ENCODE results near the gene WSCD1. TPM values are rescaled to one million over a fixed set of nuclear protein-coding genes. Genes with fewer than 3 reads are reported as not detected.

The WSCD1 gene
- total and polyA plus RNA-seq, 4 donors, result 1.2 to 10.7 (median 5.0) TPM

GRCh38 chr17:6160232-6160555, 90.0 kb downstream of the WSCD1 start:
- no peak for ATAC-seq (ENCODE audit: low FRiP score)
- Histone ChIP-seq H3K27me3 (ENCODE audit: control insufficient read depth in 1 of 2, insufficient read depth in 2 of 2, low read length in 1 of 2) (no peaks in the 10 kb centered on the region), H3K27ac (ENCODE audit: low read depth in 1 of 2, low read length in 2 of 2) (no peak overlapping the region), H3K4me1 (ENCODE audit: control insufficient read depth in 1 of 2, insufficient read depth in 2 of 2, low read length in 2 of 2) (no peaks in the 10 kb centered on the region), H3K9me3 (ENCODE audit: control insufficient read depth, low read length) (no peaks in the 10 kb centered on the region), H3K4me3 (ENCODE audit: low read length in 2 of 2) (no peak overlapping the region), H3K36me3 (ENCODE audit: control insufficient read depth in 1 of 2, insufficient read depth in 2 of 2, low read length in 1 of 2) (no peaks in the 10 kb centered on the region)
- no peak for DNase-seq
- WGBS, 2 donors, result 56 to 58% methylated on average over 8 of the region's 8 CpGs
- intact Hi-C loops (cut with DNase I), result no loop called here

- ATAC-seq (ENCODE audit: low FRiP score), result no peak
- Histone ChIP-seq H3K27ac (ENCODE audit: low read depth in 1 of 2, low read length in 2 of 2) (no peak overlapping the region), H3K4me3 (ENCODE audit: low read length in 2 of 2) (no peak overlapping the region), H3K4me1 (ENCODE audit: control insufficient read depth in 1 of 2, insufficient read depth in 2 of 2, low read length in 2 of 2) (no peaks in the 10 kb centered on the region), H3K9me3 (ENCODE audit: control insufficient read depth, low read length) (no peaks in the 10 kb centered on the region), H3K36me3 (ENCODE audit: control insufficient read depth in 1 of 2, insufficient read depth in 2 of 2, low read length in 1 of 2) (no peaks in the 10 kb centered on the region), H3K27me3 (ENCODE audit: control insufficient read depth in 1 of 2, insufficient read depth in 2 of 2, low read length in 1 of 2) (no peaks in the 10 kb centered on the region)
- intact Hi-C loops (cut with DNase I), result no loop called here
- WGBS, 2 donors, result 79 to 82% methylated on average over 24 of the region's 24 CpGs
- no peak for DNase-seq
Observed at GRCh38 chr17:6160911-6161855, 91.0 kb downstream of the WSCD1 start.

GRCh38 chr17:6162216-6162615, 92.0 kb downstream of the WSCD1 start:
- ATAC-seq (ENCODE audit: low FRiP score) (no peak), DNase-seq (no peak)
- 18 to 24% methylated on average over 4 of the region's 4 CpGs for WGBS, 2 donors
- H3K27me3 ChIP-seq (ENCODE audit: control insufficient read depth in 1 of 2, insufficient read depth in 2 of 2, low read length in 1 of 2), result no peaks in the 10 kb centered on the region
- no peak overlapping the region for H3K4me3 ChIP-seq (ENCODE audit: low read length in 2 of 2)
- H3K36me3 ChIP-seq (ENCODE audit: control insufficient read depth in 1 of 2, insufficient read depth in 2 of 2, low read length in 1 of 2), result no peaks in the 10 kb centered on the region
- intact Hi-C loops (cut with DNase I), result no loop called here
- H3K27ac ChIP-seq (ENCODE audit: low read depth in 1 of 2, low read length in 2 of 2), result no peak overlapping the region
- no peaks in the 10 kb centered on the region for H3K4me1 ChIP-seq (ENCODE audit: control insufficient read depth in 1 of 2, insufficient read depth in 2 of 2, low read length in 2 of 2)
- H3K9me3 ChIP-seq (ENCODE audit: control insufficient read depth, low read length), result no peaks in the 10 kb centered on the region

GRCh38 chr17:6162892-6163291, 92.7 kb downstream of the WSCD1 start:
- Histone ChIP-seq H3K4me1 (ENCODE audit: control insufficient read depth in 1 of 2, insufficient read depth in 2 of 2, low read length in 2 of 2) (no peaks in the 10 kb centered on the region), H3K9me3 (ENCODE audit: control insufficient read depth, low read length) (no peaks in the 10 kb centered on the region), H3K27ac (ENCODE audit: low read depth in 1 of 2, low read length in 2 of 2) (no peak overlapping the region), H3K27me3 (ENCODE audit: control insufficient read depth in 1 of 2, insufficient read depth in 2 of 2, low read length in 1 of 2) (no peaks in the 10 kb centered on the region), H3K4me3 (ENCODE audit: low read length in 2 of 2) (no peak overlapping the region), H3K36me3 (ENCODE audit: control insufficient read depth in 1 of 2, insufficient read depth in 2 of 2, low read length in 1 of 2) (no peaks in the 10 kb centered on the region)
- no peak for ATAC-seq (ENCODE audit: low FRiP score)
- intact Hi-C loops (cut with DNase I), result no loop called here
- WGBS, 2 donors, result 31 to 44% methylated on average over 9 of the region's 9 CpGs
- DNase-seq, result no peak

- 40 to 41% methylated on average over 6 of the region's 6 CpGs for WGBS, 2 donors
- intact Hi-C loops (cut with DNase I), result no loop called here
- Histone ChIP-seq H3K36me3 (ENCODE audit: control insufficient read depth in 1 of 2, insufficient read depth in 2 of 2, low read length in 1 of 2) (no peaks in the 10 kb centered on the region), H3K27ac (ENCODE audit: low read depth in 1 of 2, low read length in 2 of 2) (no peak overlapping the region), H3K4me3 (ENCODE audit: low read length in 2 of 2) (no peak overlapping the region), H3K27me3 (ENCODE audit: control insufficient read depth in 1 of 2, insufficient read depth in 2 of 2, low read length in 1 of 2) (no peaks in the 10 kb centered on the region), H3K9me3 (ENCODE audit: control insufficient read depth, low read length) (no peaks in the 10 kb centered on the region), H3K4me1 (ENCODE audit: control insufficient read depth in 1 of 2, insufficient read depth in 2 of 2, low read length in 2 of 2) (no peaks in the 10 kb centered on the region)
- DNase-seq (peak in 1 of 2 donors; percentile 79), ATAC-seq (ENCODE audit: low FRiP score) (no peak)
Observed at GRCh38 chr17:6163612-6164333, 93.6 kb downstream of the WSCD1 start.

GRCh38 chr17:6164996-6165395, 94.8 kb downstream of the WSCD1 start:
- Histone ChIP-seq H3K9me3 (ENCODE audit: control insufficient read depth, low read length) (no peaks in the 10 kb centered on the region), H3K27me3 (ENCODE audit: control insufficient read depth in 1 of 2, insufficient read depth in 2 of 2, low read length in 1 of 2) (no peaks in the 10 kb centered on the region), H3K36me3 (ENCODE audit: control insufficient read depth in 1 of 2, insufficient read depth in 2 of 2, low read length in 1 of 2) (no peaks in the 10 kb centered on the region), H3K27ac (ENCODE audit: low read depth in 1 of 2, low read length in 2 of 2) (no peak overlapping the region), H3K4me1 (ENCODE audit: control insufficient read depth in 1 of 2, insufficient read depth in 2 of 2, low read length in 2 of 2) (no peaks in the 10 kb centered on the region), H3K4me3 (ENCODE audit: low read length in 2 of 2) (no peak overlapping the region)
- WGBS, 2 donors, result 72 to 77% methylated on average over 5 of the region's 5 CpGs
- ATAC-seq (ENCODE audit: low FRiP score) (no peak), DNase-seq (no peak)
- intact Hi-C loops (cut with DNase I), result no loop called here

GRCh38 chr17:6165806-6166205, 95.6 kb downstream of the WSCD1 start:
- 71 to 74% methylated on average over 6 of the region's 6 CpGs for WGBS, 2 donors
- DNase-seq (no peak), ATAC-seq (ENCODE audit: low FRiP score) (no peak)
- H3K27me3 ChIP-seq (ENCODE audit: control insufficient read depth in 1 of 2, insufficient read depth in 2 of 2, low read length in 1 of 2), result no peaks in the 10 kb centered on the region
- no peaks in the 10 kb centered on the region for H3K4me1 ChIP-seq (ENCODE audit: control insufficient read depth in 1 of 2, insufficient read depth in 2 of 2, low read length in 2 of 2)
- no peaks in the 10 kb centered on the region for H3K36me3 ChIP-seq (ENCODE audit: control insufficient read depth in 1 of 2, insufficient read depth in 2 of 2, low read length in 1 of 2)
- no peaks in the 10 kb centered on the region for H3K9me3 ChIP-seq (ENCODE audit: control insufficient read depth, low read length)
- no peak overlapping the region for H3K4me3 ChIP-seq (ENCODE audit: low read length in 2 of 2)
- intact Hi-C loops (cut with DNase I), result no loop called here
- no peak overlapping the region for H3K27ac ChIP-seq (ENCODE audit: low read depth in 1 of 2, low read length in 2 of 2)

GRCh38 chr17:6166492-6167179, 96.5 kb downstream of the WSCD1 start:
- DNase-seq (no peak), ATAC-seq (ENCODE audit: low FRiP score) (no peak)
- H3K27ac ChIP-seq (ENCODE audit: low read depth in 1 of 2, low read length in 2 of 2), result no peak overlapping the region
- intact Hi-C loops (cut with DNase I), result no loop called here
- WGBS, 2 donors, result 63 to 70% methylated on average over 6 of the region's 6 CpGs
- H3K27me3 ChIP-seq (ENCODE audit: control insufficient read depth in 1 of 2, insufficient read depth in 2 of 2, low read length in 1 of 2), result no peaks in the 10 kb centered on the region
- H3K4me3 ChIP-seq (ENCODE audit: low read length in 2 of 2), result no peak overlapping the region
- H3K9me3 ChIP-seq (ENCODE audit: control insufficient read depth, low read length), result no peaks in the 10 kb centered on the region
- H3K4me1 ChIP-seq (ENCODE audit: control insufficient read depth in 1 of 2, insufficient read depth in 2 of 2, low read length in 2 of 2), result no peaks in the 10 kb centered on the region
- H3K36me3 ChIP-seq (ENCODE audit: control insufficient read depth in 1 of 2, insufficient read depth in 2 of 2, low read length in 1 of 2), result no peaks in the 10 kb centered on the region

Data from aorta (tissue), 5 donors.